Activated naive CD4-positive, alpha-beta T cell treated with anti-CD3 and anti-CD28 coated beads for 36 hours (primary cell): Measurements from ENCODE around the gene NAPSA. TPM values are rescaled to one million over a fixed set of nuclear protein-coding genes. Genes with fewer than 3 reads are reported as not detected.

Source experiments
- CTCF ChIA-PET: fragments of 350-600 bp; sonication (Branson Sonifier 250); formaldehyde crosslinking; loops from one replicate; lab custom pipeline; 2021; ENCODE audit warnings: antibody characterized with exemption; lab: Charles Lee
- DNase-seq: peaks from one replicate; pipeline ENCODE4 v3.0.0-alpha.2; 2020
- H3K27ac Mint-ChIP-seq: one replicate; pipeline ENCODE4 v1.8.0; 2021; ENCODE audit warnings: mild to moderate bottlenecking, mixed read lengths
- H3K27me3 Mint-ChIP-seq: one replicate; pipeline ENCODE4 v1.8.0; 2021; ENCODE audit warnings: low read depth, mixed read lengths
- H3K36me3 Mint-ChIP-seq: one replicate; pipeline ENCODE4 v1.8.0; 2021; ENCODE audit warnings: low read depth, mixed read lengths
- H3K4me1 Mint-ChIP-seq: one replicate; pipeline ENCODE4 v1.8.0; 2021; ENCODE audit warnings: low read depth, mixed read lengths
- H3K4me3 Mint-ChIP-seq: one replicate; pipeline ENCODE4 v1.8.0; 2021; ENCODE audit warnings: mild to moderate bottlenecking, moderate library complexity, mixed read lengths
- H3K9me3 Mint-ChIP-seq: one replicate; pipeline ENCODE4 v1.8.0; 2021; ENCODE audit warnings: mixed read lengths
- intact Hi-C: fragments of 100-400 bp; cut with micrococcal nuclease; formaldehyde crosslinking; loops from one replicate; pipeline ENCODE4 v1.15.1; 2023
- total RNA-seq, 2 experiments: library from RNA; stranded (reverse); gene quantifications; one replicate each; pipeline ENCODE4 v1.2.3, GENCODE V29; 2021

NAPSA gene
- total RNA-seq, 2 experiments from 2014 or later = 40.2 to 41.0 TPM

- CTCF ChIA-PET = interaction anchor here (0.6 kb wide), 1 partner anchor 598 kb away, joined by 4 read pairs; no protein-coding TSS in a partner anchor
- Mint-ChIP-seq H3K4me3 (peak overlapping the region; percentile 66), H3K27me3 (peaks cover 37% of the 10 kb centered on the region)
Observed at GRCh38 chr19:50327013-50327412, 38.4 kb downstream of the NAPSA start.

DNA sequence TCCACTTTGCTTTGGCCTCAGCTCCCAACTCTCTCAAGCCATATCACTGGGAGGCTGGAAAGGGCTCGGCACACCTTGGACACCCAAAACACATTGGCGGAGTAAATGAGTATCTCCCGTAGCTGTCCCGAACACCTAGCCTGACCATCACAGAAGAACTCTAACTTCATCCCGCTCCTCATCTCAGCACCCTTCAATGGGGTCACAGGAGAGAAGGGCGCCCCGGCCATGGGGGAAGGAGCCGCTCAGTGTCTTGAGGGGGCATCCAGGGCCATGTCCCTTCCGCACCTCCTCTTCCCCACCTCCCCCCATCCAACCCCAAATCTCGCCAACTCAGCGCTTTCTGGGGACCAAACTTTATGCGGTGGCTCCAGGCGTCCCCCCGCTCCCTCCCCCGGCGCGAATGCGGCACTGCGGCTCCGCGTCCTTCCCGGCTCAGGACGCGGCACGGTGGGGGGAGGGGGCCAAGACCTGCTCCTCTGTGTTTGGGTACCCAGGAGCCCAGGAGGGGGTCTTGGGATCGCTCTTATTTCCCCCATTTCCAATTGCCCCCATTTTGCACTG lies 39.3 kb downstream of the NAPSA start:
- Mint-ChIP-seq H3K4me3 (peak overlapping the region; percentile 66), H3K27ac (no peak overlapping the region), H3K4me1 (peaks cover 36% of the 10 kb centered on the region), H3K36me3 (peaks cover 8% of the 10 kb centered on the region), H3K9me3 (no peaks in the 10 kb centered on the region), H3K27me3 (peaks cover 30% of the 10 kb centered on the region)
- intact Hi-C loops = loop anchor here (5.0 kb wide), 1 partner anchor 299 kb away; the partner anchor contains the start of genes VRK3 and ZNF473
- no peak for DNase-seq
- CTCF ChIA-PET = no interaction called here

More at GRCh38 chr19:50327013-50327412, 38.4 kb downstream of the NAPSA start:
- H3K9me3 Mint-ChIP-seq = no peaks in the 10 kb centered on the region
- H3K27ac Mint-ChIP-seq = no peak overlapping the region
- H3K36me3 Mint-ChIP-seq = peaks cover 8% of the 10 kb centered on the region
- intact Hi-C loops = loop anchor here (5.0 kb wide), 1 partner anchor 300 kb away; the partner anchor contains the start of genes VRK3 and ZNF473
- H3K4me1 Mint-ChIP-seq = peaks cover 44% of the 10 kb centered on the region
- DNase-seq = no peak

DNA sequence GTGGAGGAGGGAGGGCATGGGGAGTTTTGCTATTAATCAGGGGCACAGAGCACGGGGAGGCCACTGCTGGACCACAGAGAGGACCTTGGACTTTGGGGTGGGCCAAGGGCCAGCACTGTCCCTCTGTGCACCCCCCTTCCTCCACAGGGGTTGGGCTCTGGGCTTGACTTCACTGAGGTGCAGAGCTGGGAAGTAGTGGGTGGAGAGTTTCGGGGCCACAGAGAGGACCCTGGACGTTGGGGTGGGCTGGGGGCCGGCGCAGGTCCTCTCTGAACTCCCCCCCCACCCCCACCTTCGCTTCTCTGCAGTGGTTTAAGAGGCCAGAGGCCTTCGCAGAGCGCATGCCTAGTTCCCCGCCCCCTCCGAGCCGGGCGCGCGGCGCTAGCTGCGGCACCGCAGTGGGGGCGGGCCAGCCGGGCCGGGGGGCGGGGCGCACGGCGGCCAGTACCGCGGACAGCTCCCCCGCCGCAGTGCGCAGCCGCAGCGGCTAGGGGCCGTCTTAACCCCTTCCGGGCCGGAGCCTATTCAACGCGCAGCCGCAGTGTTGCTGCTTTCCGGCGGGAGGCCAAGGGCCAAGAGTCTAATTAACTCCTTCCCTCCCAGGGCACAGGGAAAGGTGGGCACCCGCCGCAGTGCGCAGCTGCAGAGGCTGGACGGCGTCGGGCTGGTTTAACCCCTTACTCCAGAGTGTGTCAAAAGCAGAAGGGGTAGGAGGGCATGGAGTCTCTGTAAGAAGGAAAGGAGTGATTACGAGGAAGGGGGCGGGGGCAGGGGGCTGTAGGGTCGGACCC lies 39.9 kb downstream of the NAPSA start:
- Mint-ChIP-seq H3K27me3 (peaks cover 28% of the 10 kb centered on the region), H3K4me3 (peak overlapping the region; percentile 24), H3K4me1 (peaks cover 32% of the 10 kb centered on the region), H3K9me3 (no peaks in the 10 kb centered on the region), H3K27ac (no peak overlapping the region), H3K36me3 (peaks cover 8% of the 10 kb centered on the region)
- CTCF ChIA-PET = no interaction called here
- intact Hi-C loops = loop anchor here (5.0 kb wide), 1 partner anchor 298 kb away; the partner anchor contains the start of genes VRK3 and ZNF473
- DNase-seq = peak; percentile 69

- H3K27me3 Mint-ChIP-seq = peaks cover 20% of the 10 kb centered on the region
- peaks cover 22% of the 10 kb centered on the region for H3K4me1 Mint-ChIP-seq
- no peak overlapping the region for H3K4me3 Mint-ChIP-seq
- H3K9me3 Mint-ChIP-seq = no peaks in the 10 kb centered on the region
- DNase-seq = no peak
- CTCF ChIA-PET = no interaction called here
- intact Hi-C loops = no loop called here
- H3K36me3 Mint-ChIP-seq = peaks cover 4% of the 10 kb centered on the region
- no peak overlapping the region for H3K27ac Mint-ChIP-seq
Observed at GRCh38 chr19:50324331-50324730, 41.1 kb downstream of the NAPSA start.

DNA sequence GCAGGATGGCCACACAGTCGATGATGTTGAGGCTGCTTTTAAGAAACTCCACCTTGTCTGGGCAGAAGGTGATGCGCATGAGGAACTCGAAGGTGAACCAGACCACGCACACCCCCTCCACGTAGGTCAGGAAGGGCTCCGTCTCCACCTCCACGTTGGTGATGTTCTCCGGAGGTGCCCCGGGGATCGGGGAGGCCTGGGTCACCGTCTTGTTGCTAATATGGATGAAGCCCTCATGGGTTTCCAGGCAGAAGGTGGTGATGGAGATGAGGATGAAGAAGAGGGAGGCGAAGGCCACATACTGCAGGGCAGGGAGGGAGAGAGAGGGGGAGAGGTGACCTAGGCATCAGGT lies 41.7 kb downstream of the NAPSA start:
- H3K27me3 Mint-ChIP-seq = peaks cover 21% of the 10 kb centered on the region
- H3K36me3 Mint-ChIP-seq = peaks cover 3% of the 10 kb centered on the region
- CTCF ChIA-PET = no interaction called here
- no peaks in the 10 kb centered on the region for H3K9me3 Mint-ChIP-seq
- intact Hi-C loops = no loop called here
- no peak overlapping the region for H3K27ac Mint-ChIP-seq
- no peak for DNase-seq
- H3K4me3 Mint-ChIP-seq = no peak overlapping the region
- peaks cover 21% of the 10 kb centered on the region for H3K4me1 Mint-ChIP-seq

- no peak overlapping the region for H3K27ac Mint-ChIP-seq
- DNase-seq = no peak
- H3K36me3 Mint-ChIP-seq = peaks cover 3% of the 10 kb centered on the region
- H3K9me3 Mint-ChIP-seq = no peaks in the 10 kb centered on the region
- intact Hi-C loops = no loop called here
- no peak overlapping the region for H3K4me3 Mint-ChIP-seq
- CTCF ChIA-PET = no interaction called here
- H3K27me3 Mint-ChIP-seq = peaks cover 21% of the 10 kb centered on the region
- H3K4me1 Mint-ChIP-seq = peaks cover 21% of the 10 kb centered on the region
Observed at GRCh38 chr19:50322931-50323781, 42.3 kb downstream of the NAPSA start.

GRCh38 chr19:50322234-50322633 lies 43.2 kb downstream of the NAPSA start:
- H3K9me3 Mint-ChIP-seq = no peaks in the 10 kb centered on the region
- peaks cover 21% of the 10 kb centered on the region for H3K27me3 Mint-ChIP-seq
- no peaks in the 10 kb centered on the region for H3K36me3 Mint-ChIP-seq
- peaks cover 14% of the 10 kb centered on the region for H3K4me1 Mint-ChIP-seq
- H3K4me3 Mint-ChIP-seq = no peak overlapping the region
- intact Hi-C loops = no loop called here
- no peak overlapping the region for H3K27ac Mint-ChIP-seq
- DNase-seq = no peak
- CTCF ChIA-PET = no interaction called here

- no peaks in the 10 kb centered on the region for H3K36me3 Mint-ChIP-seq
- intact Hi-C loops = no loop called here
- no peaks in the 10 kb centered on the region for H3K9me3 Mint-ChIP-seq
- peaks cover 10% of the 10 kb centered on the region for H3K4me1 Mint-ChIP-seq
- DNase-seq = no peak
- peaks cover 17% of the 10 kb centered on the region for H3K27me3 Mint-ChIP-seq
- H3K27ac Mint-ChIP-seq = no peak overlapping the region
- CTCF ChIA-PET = interaction anchor here (0.6 kb wide), 1 partner anchor 23 kb away, joined by 3 read pairs; no protein-coding TSS in a partner anchor
- H3K4me3 Mint-ChIP-seq = no peak overlapping the region
Observed at GRCh38 chr19:50321831-50322230, 43.6 kb downstream of the NAPSA start.

DNA sequence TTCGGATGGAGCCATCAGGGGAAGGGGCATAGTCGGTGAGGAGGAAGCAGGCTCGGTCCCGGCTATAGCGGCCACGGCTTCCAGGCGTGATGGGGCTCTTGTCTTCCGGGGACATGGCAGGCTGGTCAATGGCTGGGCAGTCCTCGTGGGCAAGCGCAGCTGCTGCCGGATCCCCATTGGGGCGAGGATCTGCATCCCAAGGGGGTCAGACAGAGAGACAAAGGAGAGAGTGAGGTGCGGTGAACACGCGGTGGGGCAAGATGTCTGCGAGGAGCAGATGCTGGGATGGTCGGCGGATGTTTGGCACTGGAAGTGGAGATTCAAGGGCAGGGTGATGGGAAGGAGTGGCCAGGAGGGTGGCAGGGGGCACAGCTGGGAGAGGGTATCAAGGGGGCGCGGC lies 44.8 kb downstream of the NAPSA start:
- CTCF ChIA-PET = no interaction called here
- H3K9me3 Mint-ChIP-seq = no peaks in the 10 kb centered on the region
- H3K27ac Mint-ChIP-seq = no peak overlapping the region
- no peaks in the 10 kb centered on the region for H3K36me3 Mint-ChIP-seq
- no peak for DNase-seq
- intact Hi-C loops = no loop called here
- H3K4me3 Mint-ChIP-seq = no peak overlapping the region
- H3K4me1 Mint-ChIP-seq = peaks cover 8% of the 10 kb centered on the region
- H3K27me3 Mint-ChIP-seq = peaks cover 22% of the 10 kb centered on the region

DNA sequence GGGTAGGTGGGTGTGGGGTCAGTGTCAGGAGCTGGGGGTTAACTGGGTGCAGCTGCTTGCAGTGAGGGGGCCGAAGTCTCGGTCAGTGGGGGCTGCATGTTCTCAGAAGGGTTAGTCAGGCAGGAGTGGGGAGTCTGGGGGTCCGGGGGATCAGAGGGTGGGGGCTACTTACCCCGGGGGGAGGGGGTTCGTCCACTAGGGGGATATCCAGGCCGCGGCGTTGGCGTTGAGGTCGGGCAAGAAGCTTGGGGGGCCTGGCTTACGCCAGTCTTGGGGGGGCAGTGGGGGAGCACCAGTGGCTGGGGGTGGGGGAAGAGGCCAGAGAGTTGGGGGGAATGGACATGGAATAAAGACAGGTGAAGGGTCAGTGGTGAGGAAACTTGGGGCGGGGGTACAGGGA lies 45.4 kb downstream of the NAPSA start:
- CTCF ChIA-PET = no interaction called here
- Mint-ChIP-seq H3K27me3 (peaks cover 24% of the 10 kb centered on the region), H3K27ac (no peak overlapping the region), H3K4me3 (no peak overlapping the region), H3K36me3 (no peaks in the 10 kb centered on the region), H3K4me1 (peaks cover 9% of the 10 kb centered on the region), H3K9me3 (no peaks in the 10 kb centered on the region)
- intact Hi-C loops = no loop called here
- no peak for DNase-seq

DNA sequence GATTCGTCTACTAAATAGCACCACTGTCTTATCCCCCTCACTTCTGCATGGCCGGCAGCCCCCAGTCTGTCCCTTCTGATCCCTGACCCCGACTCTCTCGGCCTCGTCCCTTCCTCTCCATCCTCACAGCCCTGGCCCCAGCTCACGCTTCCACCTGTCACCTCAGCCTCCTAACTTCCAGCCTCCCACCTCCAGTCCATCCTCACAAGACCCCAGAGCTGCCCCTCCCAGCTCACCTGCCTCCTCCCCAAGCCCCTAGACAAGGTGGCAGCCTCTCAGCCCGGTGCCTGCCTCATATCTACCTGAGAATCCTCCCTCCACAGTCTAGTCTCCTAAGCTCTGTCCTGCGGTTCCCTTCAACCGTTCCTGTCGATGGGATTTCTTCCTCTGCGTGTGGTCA lies 46.3 kb downstream of the NAPSA start:
- CTCF ChIA-PET = interaction anchor here (0.8 kb wide), 1 partner anchor 20 kb away, joined by 3 read pairs; no protein-coding TSS in a partner anchor
- Mint-ChIP-seq H3K36me3 (no peaks in the 10 kb centered on the region), H3K27me3 (peaks cover 30% of the 10 kb centered on the region), H3K27ac (no peak overlapping the region), H3K9me3 (no peaks in the 10 kb centered on the region), H3K4me3 (no peak overlapping the region), H3K4me1 (peaks cover 10% of the 10 kb centered on the region)
- intact Hi-C loops = no loop called here
- DNase-seq = no peak

DNA sequence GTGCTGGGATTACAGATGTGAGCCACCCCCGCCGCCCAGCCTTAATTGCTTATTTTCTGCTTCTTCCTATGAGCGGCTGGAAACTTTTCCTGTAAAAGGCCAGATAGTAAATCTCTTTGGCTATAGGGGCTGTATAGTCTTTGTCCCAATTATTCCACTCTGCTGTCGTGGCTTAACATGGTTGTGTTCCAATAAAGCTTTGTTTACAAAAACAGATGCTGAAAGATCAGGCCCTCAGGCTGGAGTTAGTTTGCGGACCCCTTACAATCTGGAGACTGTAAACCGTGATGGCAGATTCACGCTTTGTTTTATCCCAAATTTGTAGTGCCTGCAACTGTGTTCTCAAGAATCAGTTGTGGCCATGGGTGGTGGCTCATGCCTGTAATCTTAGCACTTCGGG lies 47.0 kb downstream of the NAPSA start:
- Mint-ChIP-seq H3K4me1 (peaks cover 12% of the 10 kb centered on the region), H3K4me3 (no peak overlapping the region), H3K27ac (no peak overlapping the region), H3K27me3 (peaks cover 36% of the 10 kb centered on the region), H3K9me3 (no peaks in the 10 kb centered on the region), H3K36me3 (no peaks in the 10 kb centered on the region)
- DNase-seq = no peak
- intact Hi-C loops = no loop called here
- CTCF ChIA-PET = interaction anchor here (0.8 kb wide), 1 partner anchor 19 kb away, joined by 3 read pairs; no protein-coding TSS in a partner anchor
